CD4-positive, alpha-beta T cell treated with Interleukin-21 for 1 hour (primary cell): Measurements from ENCODE around the gene ERBB4.
"Not testable (repeated sequence)": the region's sequence is repeated elsewhere in the genome, so short reads cannot be mapped to it uniquely, and the experiment has no call there.

Experiments used
- DNase-seq: peaks from one replicate; pipeline ENCODE4 v3.0.0-alpha.2; 2020

ERBB4 gene

GRCh38 chr2:212124598-212124997 lies 414.0 kb downstream of the ERBB4 start:
- DNase-seq = no peak

- no peak for DNase-seq
Observed at GRCh38 chr2:212119591-212119990, 419.0 kb downstream of the ERBB4 start.

- DNase-seq = no peak
Observed at GRCh38 chr2:212117926-212118325, 420.7 kb downstream of the ERBB4 start.

- no peak for DNase-seq
Observed at GRCh38 chr2:212114489-212114888, 424.1 kb downstream of the ERBB4 start.

- DNase-seq = no peak
Observed at GRCh38 chr2:212112401-212112800, 426.2 kb downstream of the ERBB4 start.

- no peak for DNase-seq
Observed at GRCh38 chr2:212109792-212110680, 428.6 kb downstream of the ERBB4 start.

GRCh38 chr2:212109217-212109616 lies 429.4 kb downstream of the ERBB4 start:
- no peak for DNase-seq

GRCh38 chr2:212107989-212108388 lies 430.6 kb downstream of the ERBB4 start:
- no peak for DNase-seq

- no peak for DNase-seq
Observed at GRCh38 chr2:212107014-212107413, 431.6 kb downstream of the ERBB4 start.

GRCh38 chr2:212106536-212106935 lies 432.1 kb downstream of the ERBB4 start:
- not testable (repeated sequence) for DNase-seq

- no peak for DNase-seq
Observed at GRCh38 chr2:212099658-212100057, 438.9 kb downstream of the ERBB4 start.

- DNase-seq = no peak
Observed at GRCh38 chr2:212098966-212099365, 439.6 kb downstream of the ERBB4 start.

- DNase-seq = no peak
Observed at GRCh38 chr2:212097001-212097400, 441.6 kb downstream of the ERBB4 start.

GRCh38 chr2:212089873-212090272 lies 448.7 kb downstream of the ERBB4 start:
- no peak for DNase-seq

- no peak for DNase-seq
Observed at GRCh38 chr2:212088353-212088752, 450.2 kb downstream of the ERBB4 start.

- DNase-seq = no peak
Observed at GRCh38 chr2:212083492-212083891, 455.1 kb downstream of the ERBB4 start.

- DNase-seq = no peak
Observed at GRCh38 chr2:212078103-212078502, 460.5 kb downstream of the ERBB4 start.

- DNase-seq = no peak
Observed at GRCh38 chr2:212076456-212076855, 462.1 kb downstream of the ERBB4 start.

GRCh38 chr2:212073360-212073759 lies 465.2 kb downstream of the ERBB4 start:
- DNase-seq = no peak

GRCh38 chr2:212066546-212066945 lies 472.1 kb downstream of the ERBB4 start:
- DNase-seq = no peak

- DNase-seq = no peak
Observed at GRCh38 chr2:212064318-212064717, 474.3 kb downstream of the ERBB4 start.

- DNase-seq = no peak
Observed at GRCh38 chr2:212052412-212053159, 486.0 kb downstream of the ERBB4 start.

GRCh38 chr2:212050871-212051270 lies 487.7 kb downstream of the ERBB4 start:
- DNase-seq = no peak

GRCh38 chr2:212042562-212042961 lies 496.0 kb downstream of the ERBB4 start:
- DNase-seq = no peak
